GM23338 (cell line): ENCODE measurements around the gene GSN. TPM values are rescaled to one million over a fixed set of nuclear protein-coding genes. Genes with fewer than 3 reads are reported as not detected.

ENCODE experiments used
- ATAC-seq: fragments of 200-7000 bp; cut with Tn5 transposase; 3 replicates; pipeline ENCODE4 v1.9.1; 2020
- DNase-seq: peaks from one replicate; pipeline ENCODE4 v3.0.0-alpha.2; 2015; ENCODE audit warnings: low spot score
- H2AFZ ChIP-seq: fragments of 200-600 bp; sonication (generic); 2 replicates; pipeline ENCODE4 v1.8.0; 2016; ENCODE audit warnings: antibody characterized with exemption, mild to moderate bottlenecking, moderate library complexity
- H3F3A ChIP-seq: fragments of 200-600 bp; sonication (generic); replicated peaks from 2 replicates; pipeline ENCODE4 v1.8.0; 2017; ENCODE audit warnings: antibody characterized with exemption, mixed run types, low read depth
- H3K27ac ChIP-seq: fragments of 200-600 bp; sonication (generic); 2 replicates; pipeline ENCODE4 v1.6.1; 2016; ENCODE audit warnings: low read depth
- H3K27me3 ChIP-seq: fragments of 200-600 bp; sonication (generic); 2 replicates; pipeline ENCODE4 v1.8.0; 2016; ENCODE audit warnings: mild to moderate bottlenecking, mixed run types, moderate library complexity; ENCODE audit not compliant: insufficient read depth
- H3K36me3 ChIP-seq: fragments of 200-600 bp; sonication (generic); 2 replicates; pipeline ENCODE4 v1.8.0; 2016; ENCODE audit warnings: mild to moderate bottlenecking; ENCODE audit not compliant: insufficient read depth
- H3K4me1 ChIP-seq: fragments of 200-600 bp; sonication (generic); 2 replicates; pipeline ENCODE4 v1.8.0; 2016; ENCODE audit warnings: mild to moderate bottlenecking, moderate library complexity; ENCODE audit not compliant: insufficient read depth
- H3K4me2 ChIP-seq: fragments of 200-600 bp; sonication (generic); 2 replicates; pipeline ENCODE4 v1.7.1; 2017; ENCODE audit warnings: mixed run types
- H3K4me3 ChIP-seq: fragments of 200-600 bp; sonication (generic); 2 replicates; pipeline ENCODE4 v1.6.1; 2016; ENCODE audit warnings: mixed run types
- H3K79me2 ChIP-seq: fragments of 200-600 bp; sonication (generic); replicated peaks from 2 replicates; pipeline ENCODE4 v1.8.0; 2017; ENCODE audit warnings: mild to moderate bottlenecking; ENCODE audit not compliant: insufficient read depth
- H3K9me2 ChIP-seq: fragments of 200-600 bp; sonication (generic); 2 replicates; pipeline ENCODE4 v1.8.0; 2017; ENCODE audit not compliant: insufficient read depth
- H4K20me1 ChIP-seq: fragments of 200-600 bp; sonication (generic); replicated peaks from 2 replicates; pipeline ENCODE4 v1.8.0; 2017; ENCODE audit warnings: mild to moderate bottlenecking; ENCODE audit not compliant: insufficient read depth
- H3K27ac Mint-ChIP-seq: 2 replicates; pipeline ENCODE4 v1.8.0; 2020; ENCODE audit warnings: inconsistent platforms, mild to moderate bottlenecking, moderate library complexity, mixed read lengths
- H3K27me3 Mint-ChIP-seq: 3 replicates; pipeline ENCODE4 v1.8.0; 2022; ENCODE audit warnings: low read depth, mild to moderate bottlenecking, moderate library complexity, mixed read lengths, inconsistent platforms; ENCODE audit not compliant: insufficient read depth, poor library complexity
- H3K36me3 Mint-ChIP-seq: 3 replicates; pipeline ENCODE4 v1.8.0; 2021; ENCODE audit warnings: low read depth, mild to moderate bottlenecking, inconsistent platforms, moderate library complexity, mixed read lengths
- H3K4me1 Mint-ChIP-seq: 3 replicates; pipeline ENCODE4 v1.8.0; 2020; ENCODE audit warnings: mild to moderate bottlenecking, inconsistent platforms, mixed read lengths
- H3K4me3 Mint-ChIP-seq: 3 replicates; pipeline ENCODE4 v1.8.0; 2021; ENCODE audit warnings: moderate library complexity, mild to moderate bottlenecking, inconsistent platforms, mixed read lengths
- H3K9me3 Mint-ChIP-seq: 3 replicates; pipeline ENCODE4 v1.8.0; 2020; ENCODE audit warnings: moderate library complexity, mild to moderate bottlenecking, inconsistent platforms, mixed read lengths
- CREB1 ChIP-seq: fragments of 250-450 bp; sonication (Bioruptor Pico); IDR thresholded peaks from 2 replicates; pipeline ENCODE4 v1.5.0; 2020; ENCODE audit warnings: low read depth, mild to moderate bottlenecking, moderate library complexity
- EZH2 ChIP-seq: fragments of 200-600 bp; sonication (generic); IDR thresholded peaks from one replicate; pipeline ENCODE4 v1.8.0; 2017; ENCODE audit warnings: antibody characterized with exemption, mild to moderate bottlenecking, low read depth; ENCODE audit not compliant: unreplicated experiment
- EZH2phosphoT487 ChIP-seq: fragments of 200-600 bp; sonication (generic); IDR thresholded peaks from one replicate; pipeline ENCODE4 v1.8.1; 2018; ENCODE audit warnings: antibody characterized with exemption; ENCODE audit not compliant: unreplicated experiment
- JUNB ChIP-seq: IDR thresholded peaks from one replicate; pipeline ENCODE4 v1.6.1; 2016; ENCODE audit warnings: antibody characterized with exemption; ENCODE audit not compliant: unreplicated experiment
- POLR2AphosphoS5 ChIP-seq: IDR thresholded peaks from 2 replicates; pipeline ENCODE4 v1.6.1; 2016; ENCODE audit warnings: antibody characterized with exemption, low read depth
- STAT1 ChIP-seq: IDR thresholded peaks from one replicate; pipeline ENCODE4 v1.6.1; 2016; ENCODE audit warnings: antibody characterized with exemption; ENCODE audit not compliant: unreplicated experiment
- ZNF114 ChIP-seq: fragments of 250-450 bp; sonication (Bioruptor Pico); IDR thresholded peaks from 2 replicates; pipeline ENCODE4 v1.5.0; 2020; ENCODE audit warnings: mild to moderate bottlenecking, moderate library complexity
- ZNF462 ChIP-seq: fragments of 250-450 bp; sonication (Bioruptor Pico); IDR thresholded peaks from 2 replicates; pipeline ENCODE4 v1.5.0; 2020; ENCODE audit warnings: mild to moderate bottlenecking, moderate library complexity
- polyA plus RNA-seq: library from polyadenylated mRNA; unstranded; fragments of >200 nt; fragmentation: Nextera tagmentation; extraction: Ambion mirVana; gene quantifications from 2 replicates; pipeline ENCODE4 v1.2.1, GENCODE V29; 2016
- total RNA-seq: library from RNA; depleted of rRNA; stranded (reverse); fragments of >200 nt; shearing (Covaris generic); gene quantifications from 2 replicates; pipeline ENCODE4 v1.2.3, GENCODE V29; 2014
- TF ChIP-seq, protein P1 (sequence below): IDR thresholded peaks from one replicate; pipeline ENCODE4 v1.6.1; 2018; ENCODE audit warnings: antibody characterized with exemption; ENCODE audit not compliant: unreplicated experiment
- TF ChIP-seq, protein P2 (sequence below), 2 experiments: fragments of 200-600 bp in 1 of 2; sonication (generic) in 1 of 2; conservative IDR thresholded peaks; 2 replicates each; pipeline versions ENCODE4 v1.5.1 to v1.6.1; 2016 to 2017; ENCODE audit warnings: antibody characterized with exemption in 2 of 2, low read depth in 2 of 2, mild to moderate bottlenecking in 2 of 2, moderate library complexity in 1 of 2

Gene GSN
- total and polyA plus RNA-seq, 2 experiments from 2014 or later = 30.2 to 85.7 TPM

- H3K79me2 ChIP-seq = no peaks in the 10 kb centered on the region
- peaks cover 13% of the 10 kb centered on the region for H3K4me1 Mint-ChIP-seq
- no peaks in the 10 kb centered on the region for H3K9me3 Mint-ChIP-seq
Observed at GRCh38 chr9:121357011-121357410, 89.0 kb downstream of the GSN start.

DNA sequence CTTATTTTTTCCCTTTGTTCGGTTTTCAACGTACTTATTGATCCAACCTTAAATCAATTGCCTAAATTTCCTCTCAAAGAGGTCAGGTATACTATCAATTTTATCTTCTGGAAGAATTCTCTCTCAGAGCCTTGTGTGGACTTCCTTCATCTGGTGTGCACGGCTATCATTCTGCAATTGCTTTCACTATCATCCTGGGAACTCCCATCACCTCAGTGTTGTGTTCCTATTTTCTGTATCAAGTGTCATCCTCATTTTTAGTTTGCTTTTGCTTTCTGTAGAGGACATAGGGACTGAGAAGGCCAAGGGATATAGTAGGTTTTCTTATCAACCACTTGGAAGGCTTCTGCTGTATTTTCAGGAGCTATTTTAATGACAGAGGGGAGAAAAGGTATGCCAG lies 90.8 kb downstream of the GSN start:
- no peaks in the 10 kb centered on the region for H3K36me3 Mint-ChIP-seq
- Histone ChIP-seq H3K27ac (no peak overlapping the region), H3K79me2 (no peaks in the 10 kb centered on the region), H3K27me3 (no peaks in the 10 kb centered on the region), H3F3A (no peaks in the 10 kb centered on the region), H2AFZ (no peak overlapping the region), H3K4me2 (no peak overlapping the region), H3K36me3 (no peaks in the 10 kb centered on the region), H4K20me1 (no peaks in the 10 kb centered on the region; the same call in 1 of the 2 replicates), H3K4me3 (no peak overlapping the region), H3K9me2 (no peaks in the 10 kb centered on the region), H3K4me1 (peaks cover 11% of the 10 kb centered on the region)
- DNase-seq = no peak
- ATAC-seq = no peak
- H3K4me3 Mint-ChIP-seq = no peak overlapping the region
- no peaks in the 10 kb centered on the region for H3K27me3 Mint-ChIP-seq
- peaks cover 5% of the 10 kb centered on the region for H3K4me1 Mint-ChIP-seq
- no peaks in the 10 kb centered on the region for H3K9me3 Mint-ChIP-seq
- no peak overlapping the region for H3K27ac Mint-ChIP-seq
- TF ChIP-seq CREB1 (CRISPR knock-in tag) (no peak), EZH2phosphoT487 (no peak), JUNB (no peak), EZH2 (no peak), STAT1 (no peak), ZNF114 (CRISPR knock-in tag) (no peak), ZNF462 (CRISPR knock-in tag) (no peak)
- TF ChIP-seq, protein P1, sequence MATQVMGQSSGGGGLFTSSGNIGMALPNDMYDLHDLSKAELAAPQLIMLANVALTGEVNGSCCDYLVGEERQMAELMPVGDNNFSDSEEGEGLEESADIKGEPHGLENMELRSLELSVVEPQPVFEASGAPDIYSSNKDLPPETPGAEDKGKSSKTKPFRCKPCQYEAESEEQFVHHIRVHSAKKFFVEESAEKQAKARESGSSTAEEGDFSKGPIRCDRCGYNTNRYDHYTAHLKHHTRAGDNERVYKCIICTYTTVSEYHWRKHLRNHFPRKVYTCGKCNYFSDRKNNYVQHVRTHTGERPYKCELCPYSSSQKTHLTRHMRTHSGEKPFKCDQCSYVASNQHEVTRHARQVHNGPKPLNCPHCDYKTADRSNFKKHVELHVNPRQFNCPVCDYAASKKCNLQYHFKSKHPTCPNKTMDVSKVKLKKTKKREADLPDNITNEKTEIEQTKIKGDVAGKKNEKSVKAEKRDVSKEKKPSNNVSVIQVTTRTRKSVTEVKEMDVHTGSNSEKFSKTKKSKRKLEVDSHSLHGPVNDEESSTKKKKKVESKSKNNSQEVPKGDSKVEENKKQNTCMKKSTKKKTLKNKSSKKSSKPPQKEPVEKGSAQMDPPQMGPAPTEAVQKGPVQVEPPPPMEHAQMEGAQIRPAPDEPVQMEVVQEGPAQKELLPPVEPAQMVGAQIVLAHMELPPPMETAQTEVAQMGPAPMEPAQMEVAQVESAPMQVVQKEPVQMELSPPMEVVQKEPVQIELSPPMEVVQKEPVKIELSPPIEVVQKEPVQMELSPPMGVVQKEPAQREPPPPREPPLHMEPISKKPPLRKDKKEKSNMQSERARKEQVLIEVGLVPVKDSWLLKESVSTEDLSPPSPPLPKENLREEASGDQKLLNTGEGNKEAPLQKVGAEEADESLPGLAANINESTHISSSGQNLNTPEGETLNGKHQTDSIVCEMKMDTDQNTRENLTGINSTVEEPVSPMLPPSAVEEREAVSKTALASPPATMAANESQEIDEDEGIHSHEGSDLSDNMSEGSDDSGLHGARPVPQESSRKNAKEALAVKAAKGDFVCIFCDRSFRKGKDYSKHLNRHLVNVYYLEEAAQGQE = no peak
- TF ChIP-seq, protein P2, sequence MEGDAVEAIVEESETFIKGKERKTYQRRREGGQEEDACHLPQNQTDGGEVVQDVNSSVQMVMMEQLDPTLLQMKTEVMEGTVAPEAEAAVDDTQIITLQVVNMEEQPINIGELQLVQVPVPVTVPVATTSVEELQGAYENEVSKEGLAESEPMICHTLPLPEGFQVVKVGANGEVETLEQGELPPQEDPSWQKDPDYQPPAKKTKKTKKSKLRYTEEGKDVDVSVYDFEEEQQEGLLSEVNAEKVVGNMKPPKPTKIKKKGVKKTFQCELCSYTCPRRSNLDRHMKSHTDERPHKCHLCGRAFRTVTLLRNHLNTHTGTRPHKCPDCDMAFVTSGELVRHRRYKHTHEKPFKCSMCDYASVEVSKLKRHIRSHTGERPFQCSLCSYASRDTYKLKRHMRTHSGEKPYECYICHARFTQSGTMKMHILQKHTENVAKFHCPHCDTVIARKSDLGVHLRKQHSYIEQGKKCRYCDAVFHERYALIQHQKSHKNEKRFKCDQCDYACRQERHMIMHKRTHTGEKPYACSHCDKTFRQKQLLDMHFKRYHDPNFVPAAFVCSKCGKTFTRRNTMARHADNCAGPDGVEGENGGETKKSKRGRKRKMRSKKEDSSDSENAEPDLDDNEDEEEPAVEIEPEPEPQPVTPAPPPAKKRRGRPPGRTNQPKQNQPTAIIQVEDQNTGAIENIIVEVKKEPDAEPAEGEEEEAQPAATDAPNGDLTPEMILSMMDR (conservative IDR thresholded peaks at IDR 0.05; ENCODE audit: low read depth in 2 of 2) = no peak

More at GRCh38 chr9:121357011-121357410, 89.0 kb downstream of the GSN start:
- Histone ChIP-seq H3K4me1 (peaks cover 15% of the 10 kb centered on the region), H2AFZ (no peak overlapping the region), H3F3A (no peaks in the 10 kb centered on the region), H3K4me3 (no peak overlapping the region), H3K9me2 (no peaks in the 10 kb centered on the region), H4K20me1 (no peaks in the 10 kb centered on the region; the same call in 1 of the 2 replicates), H3K36me3 (no peaks in the 10 kb centered on the region), H3K27me3 (no peaks in the 10 kb centered on the region), H3K4me2 (no peak overlapping the region), H3K27ac (no peak overlapping the region)
- H3K4me3 Mint-ChIP-seq = no peak overlapping the region
- no peaks in the 10 kb centered on the region for H3K27me3 Mint-ChIP-seq
- DNase-seq = no peak
- TF ChIP-seq POLR2AphosphoS5 (no peak), CREB1 (CRISPR knock-in tag) (no peak)
- no peak overlapping the region for H3K27ac Mint-ChIP-seq
- no peak for ATAC-seq
- H3K36me3 Mint-ChIP-seq = no peaks in the 10 kb centered on the region
